ENCODE data around the gene HSD11B2.

HSD11B2 gene

DNA sequence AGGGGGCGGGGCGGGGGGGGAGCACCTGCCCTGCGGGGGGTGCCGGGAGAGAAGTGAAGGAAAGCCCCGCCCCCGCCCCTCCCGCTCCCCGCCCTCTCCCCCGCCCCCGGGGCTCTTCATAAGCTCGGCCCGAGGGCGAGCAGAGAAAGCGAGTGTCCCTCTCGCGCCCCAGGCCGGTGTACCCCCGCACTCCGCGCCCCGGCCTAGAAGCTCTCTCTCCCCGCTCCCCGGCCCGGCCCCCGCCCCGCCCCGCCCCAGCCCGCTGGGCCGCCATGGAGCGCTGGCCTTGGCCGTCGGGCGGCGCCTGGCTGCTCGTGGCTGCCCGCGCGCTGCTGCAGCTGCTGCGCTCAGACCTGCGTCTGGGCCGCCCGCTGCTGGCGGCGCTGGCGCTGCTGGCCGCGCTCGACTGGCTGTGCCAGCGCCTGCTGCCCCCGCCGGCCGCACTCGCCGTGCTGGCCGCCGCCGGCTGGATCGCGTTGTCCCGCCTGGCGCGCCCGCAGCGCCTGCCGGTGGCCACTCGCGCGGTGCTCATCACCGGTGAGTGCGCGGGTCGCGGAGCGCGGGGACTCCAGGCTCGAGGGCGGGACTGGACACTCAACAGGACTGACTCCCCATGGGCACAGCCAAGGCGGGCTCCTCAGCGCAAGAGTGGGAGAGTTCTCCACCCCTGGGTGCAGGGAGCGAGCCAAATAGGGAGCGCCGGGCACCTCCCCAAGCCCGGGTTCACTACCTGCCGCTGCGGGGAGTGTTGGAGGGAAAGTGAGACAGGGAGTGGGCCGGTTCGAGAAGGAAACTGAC lies at the start of gene HSD11B2:
Gene HSD11B2, plus strand, starts transcription at position 145 of the 798 bp plus-strand sequence. Its CDS starts 128 bp downstream, at position 273.
- peak; percentile 31 for DNase-seq

DNA sequence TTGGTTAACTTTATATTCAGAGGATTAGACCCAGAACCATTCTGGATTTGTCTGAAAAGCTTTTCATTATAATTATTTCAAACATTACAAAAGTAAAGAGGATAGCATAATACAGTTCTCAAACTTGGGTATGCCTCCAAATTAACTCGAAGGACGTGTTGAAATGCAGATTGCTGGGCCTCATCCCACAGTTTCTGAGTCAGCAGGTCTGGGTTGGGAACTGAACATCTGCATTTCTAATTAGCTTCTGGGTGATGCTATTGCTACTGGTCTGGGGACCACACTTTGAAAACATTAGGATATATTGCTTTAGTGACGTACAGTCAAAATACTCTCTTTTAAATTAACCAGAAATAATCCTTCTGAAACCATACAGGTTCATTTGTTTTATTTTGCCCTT lies 47.6 kb upstream of the HSD11B2 start:
- DNase-seq = no peak

DNA sequence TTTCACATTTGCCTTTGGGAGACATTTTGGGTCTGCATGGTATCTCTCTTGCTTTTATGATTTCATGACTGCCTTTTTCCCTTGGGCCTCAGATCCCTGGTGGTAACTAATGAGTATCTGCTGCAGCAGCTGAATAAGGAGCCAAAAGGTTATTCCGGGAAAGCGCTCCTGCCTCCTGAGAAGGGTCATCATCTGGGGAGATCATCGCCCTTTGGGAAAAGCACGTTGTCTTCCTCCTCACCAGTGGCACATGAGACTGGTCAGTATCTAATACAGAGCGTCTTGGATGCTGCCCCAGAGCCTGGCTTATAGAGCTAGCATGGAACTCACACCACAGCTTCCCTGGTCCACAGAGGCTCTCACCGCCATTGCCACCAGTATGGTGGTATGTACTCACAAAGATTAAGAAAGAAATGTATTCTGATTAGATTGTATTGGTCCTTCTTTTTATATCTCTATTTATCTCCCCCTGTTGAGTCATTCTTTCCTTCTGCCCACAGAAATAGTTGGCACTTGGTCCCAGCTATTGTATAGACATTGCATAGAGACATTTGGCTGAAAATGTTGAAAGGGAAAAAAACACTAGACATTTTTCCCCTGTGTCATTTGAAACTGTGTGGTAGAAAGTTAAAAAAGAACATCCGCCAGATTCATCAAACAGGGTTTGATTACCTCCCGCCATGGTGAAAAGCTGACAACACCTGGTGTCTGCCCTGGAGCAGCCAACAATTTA lies 46.0 kb upstream of the HSD11B2 start:
- peak; percentile 16 for DNase-seq

DNA sequence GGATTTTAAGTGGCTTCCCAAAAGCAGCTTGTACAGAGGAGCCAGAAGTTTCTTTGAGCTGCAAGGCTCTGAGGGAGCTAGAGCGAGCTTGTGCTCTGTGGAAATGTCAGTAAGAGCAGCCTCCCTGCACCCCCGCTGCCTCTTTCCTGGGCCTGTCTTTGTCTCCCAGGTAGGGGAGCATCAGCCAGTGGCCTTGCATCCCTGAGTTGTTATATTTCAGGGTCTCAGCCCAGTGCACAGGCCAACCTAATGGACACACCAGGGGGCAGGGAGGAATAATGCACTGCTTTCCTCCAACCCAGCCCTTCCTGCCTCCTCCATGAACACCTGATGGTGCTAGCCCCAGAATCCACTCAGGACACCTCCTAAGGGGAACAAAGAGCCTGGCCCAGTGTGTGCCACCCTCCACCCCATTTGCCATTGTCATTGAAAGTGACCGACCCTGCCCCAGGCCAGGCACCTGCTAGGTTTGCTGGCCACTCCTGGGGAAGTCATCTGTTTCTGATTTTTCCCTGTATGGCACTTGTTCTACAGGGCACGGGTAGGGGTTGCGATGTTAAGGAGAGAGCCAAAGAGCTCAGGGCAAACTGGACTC lies 44.0 kb upstream of the HSD11B2 start:
- no peak for DNase-seq

DNA sequence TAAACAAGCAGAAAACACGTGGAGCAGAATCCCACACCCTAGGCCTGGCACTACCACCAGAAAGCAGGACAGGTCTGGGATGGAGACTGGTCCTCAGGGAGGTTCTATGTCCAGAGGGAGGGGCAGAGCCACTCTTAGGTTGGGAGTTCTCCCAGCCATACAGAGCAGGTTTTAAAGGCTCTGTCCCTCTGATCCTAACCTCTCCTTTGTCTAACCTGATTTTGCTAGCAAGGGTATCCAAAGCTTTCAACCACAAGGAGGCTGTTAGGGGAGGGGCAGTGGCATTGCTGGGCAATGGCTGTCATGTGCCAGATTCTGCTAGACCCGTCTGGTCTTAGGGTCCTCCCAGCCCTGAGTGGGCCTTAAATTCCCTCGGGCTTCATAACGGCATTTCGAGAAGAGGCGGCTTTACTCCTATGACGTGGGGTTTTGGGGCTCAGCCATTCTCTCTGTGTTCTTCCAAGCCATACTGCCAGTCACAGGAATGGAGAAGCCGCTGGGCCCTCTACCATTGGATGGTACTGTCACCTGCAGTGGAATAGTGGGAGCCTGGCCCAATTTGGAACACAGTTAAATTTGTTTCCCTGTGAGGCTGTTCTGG lies 43.3 kb upstream of the HSD11B2 start:
- DNase-seq = no peak

DNA sequence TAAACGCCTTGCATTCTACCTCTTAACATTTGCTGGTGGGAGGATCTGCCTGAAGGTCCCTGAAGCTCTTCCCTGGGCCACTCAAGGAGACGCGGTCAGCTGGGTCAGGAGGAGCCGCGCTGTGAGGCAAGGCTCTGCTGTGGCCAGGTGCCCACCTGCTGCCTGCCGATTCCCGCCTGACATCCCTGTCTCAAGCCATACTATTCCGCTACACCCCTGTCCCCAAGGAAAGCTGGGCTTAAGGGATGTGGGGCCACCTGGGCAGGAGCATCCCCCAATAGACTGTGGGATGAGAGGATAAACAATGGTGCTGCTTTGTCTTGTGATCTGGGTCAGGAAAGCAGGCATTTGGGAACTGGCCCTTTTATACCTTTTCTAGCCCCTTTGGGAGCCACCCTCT lies 42.7 kb upstream of the HSD11B2 start:
- no peak for DNase-seq

DNA sequence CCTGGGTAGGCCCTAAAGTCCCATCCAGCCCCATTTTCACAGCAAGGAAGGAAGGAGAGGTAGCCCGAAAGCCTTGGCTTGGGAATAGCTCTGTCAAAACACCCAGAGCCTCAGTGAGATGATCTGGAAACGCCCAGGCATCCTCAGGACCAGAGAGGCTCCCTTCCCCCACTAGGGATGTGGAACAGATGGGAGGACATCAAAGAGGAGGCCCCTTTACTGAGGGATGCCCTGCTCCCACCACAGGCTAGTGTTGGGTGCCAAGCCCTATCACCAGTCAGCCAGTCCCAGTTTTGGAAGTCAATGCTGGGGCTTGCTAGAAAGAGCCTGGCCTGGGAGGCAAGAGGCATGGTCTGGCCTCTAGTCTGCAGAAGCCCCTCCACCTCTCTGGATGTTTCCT lies 42.3 kb upstream of the HSD11B2 start:
- no peak for DNase-seq

DNA sequence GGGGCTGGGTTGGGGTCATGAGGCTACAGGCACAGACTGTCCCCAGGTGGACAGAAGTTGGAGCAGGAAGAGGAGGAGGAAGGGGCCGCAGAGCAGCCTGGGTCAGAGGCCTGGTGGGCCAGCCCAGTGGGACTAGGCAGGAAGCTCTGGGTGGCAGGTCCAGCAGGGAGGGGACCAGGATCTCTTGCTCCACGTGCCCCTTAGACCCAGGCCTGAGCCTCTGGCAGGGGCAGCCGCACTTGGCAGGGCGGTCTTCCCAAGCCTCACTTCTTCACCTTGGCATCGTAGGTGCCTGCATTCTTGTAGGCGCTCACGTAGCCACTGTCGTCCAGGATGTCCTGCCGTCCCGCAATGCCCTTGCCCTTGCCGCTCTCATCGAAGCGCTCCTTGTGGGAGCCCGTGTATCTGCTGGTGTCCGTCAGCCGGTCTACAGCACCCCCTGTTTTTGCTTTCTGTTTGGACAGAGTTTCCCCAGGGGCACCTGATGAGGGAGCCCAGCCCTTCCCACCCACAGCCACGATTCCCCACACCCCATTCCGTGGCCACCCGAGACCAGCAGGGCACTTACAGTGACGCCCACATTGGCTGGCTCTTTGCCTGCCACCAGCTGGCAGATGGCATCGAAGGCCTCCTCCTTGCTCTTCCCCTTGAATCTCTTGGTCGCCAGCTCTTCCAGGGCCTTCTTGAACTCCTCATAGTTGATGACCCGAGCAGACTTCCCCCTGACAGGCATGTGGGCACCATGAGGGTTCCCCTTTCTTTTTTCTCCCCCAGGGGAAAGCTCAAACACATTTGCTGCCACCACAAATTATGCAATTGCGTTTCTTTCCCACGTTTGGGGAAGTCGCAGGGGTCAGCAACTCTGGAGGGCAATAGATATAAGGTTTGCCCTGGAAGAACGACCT lies 40.8 kb upstream of the HSD11B2 start:
- DNase-seq = no peak

DNA sequence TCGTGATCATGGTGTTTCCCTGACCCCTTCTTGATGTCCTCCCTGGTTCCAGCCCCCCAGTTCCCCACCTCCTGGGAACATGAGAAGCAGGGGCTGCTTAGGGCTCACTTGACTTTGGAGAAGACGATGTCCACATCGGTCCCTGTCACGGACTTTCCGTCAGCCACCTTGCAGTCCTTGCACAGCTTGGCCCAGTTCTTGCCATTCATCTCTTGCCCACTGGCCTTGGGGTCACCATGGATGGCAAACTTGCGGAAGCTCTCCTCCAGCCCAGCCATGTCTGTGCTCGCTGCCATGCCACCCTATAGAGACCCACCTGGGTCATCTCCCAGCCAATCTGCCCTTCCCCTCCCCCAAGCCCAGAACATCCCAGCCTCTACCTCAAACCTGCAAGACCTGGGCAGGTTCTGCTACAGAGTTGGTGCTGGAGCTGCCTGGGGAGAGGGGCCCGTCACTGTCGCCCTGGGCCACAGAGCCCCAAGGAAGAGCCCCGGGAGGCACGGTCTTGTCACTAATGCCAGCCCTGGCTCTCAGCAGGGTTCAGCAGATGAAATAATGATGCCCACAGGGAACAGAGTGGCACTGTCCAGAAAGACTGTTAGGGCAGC lies 40.0 kb upstream of the HSD11B2 start:
- no peak for DNase-seq

DNA sequence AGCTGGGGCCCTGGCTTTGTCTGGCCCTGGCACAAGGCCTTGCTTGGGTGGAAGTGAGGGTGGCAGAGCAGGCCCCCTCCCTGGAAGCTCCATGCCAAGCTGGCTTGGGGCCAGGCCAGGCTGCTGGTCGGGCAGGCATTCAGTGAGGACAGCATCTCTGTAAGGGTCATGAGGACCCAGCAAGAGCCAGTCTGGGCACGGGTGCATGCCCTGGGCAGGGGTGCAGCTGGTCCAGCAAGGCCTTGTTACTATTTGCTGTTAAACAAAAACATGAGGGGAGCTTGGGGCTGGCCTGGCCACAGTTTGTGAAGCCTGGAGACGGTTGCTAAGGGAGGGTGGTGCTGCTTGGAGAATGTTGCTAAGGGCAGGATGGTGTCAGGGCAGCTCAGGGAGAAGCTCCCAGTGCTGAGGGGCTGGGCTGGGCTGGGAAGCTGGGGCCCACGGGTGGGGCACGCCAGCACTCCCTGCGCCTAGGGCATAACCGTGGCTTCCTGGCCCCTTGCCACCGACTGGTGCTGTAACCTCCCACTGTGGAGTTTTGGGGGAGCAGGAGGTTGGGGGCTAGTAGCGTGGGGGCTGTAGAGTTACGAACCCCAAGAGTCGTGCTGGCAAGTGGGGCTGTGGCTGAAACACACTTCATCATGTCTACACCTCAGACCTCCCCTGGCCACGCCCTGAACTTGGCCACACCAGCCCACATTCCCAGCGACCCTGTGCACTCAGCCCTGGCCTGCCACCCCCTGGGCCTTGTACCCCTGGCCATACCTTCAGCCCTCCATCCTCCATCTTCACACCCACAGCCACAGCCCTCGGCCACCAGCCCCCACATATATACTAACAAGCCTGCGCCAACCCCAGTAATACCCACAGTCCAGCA lies 39.3 kb upstream of the HSD11B2 start:
- DNase-seq = no peak

DNA sequence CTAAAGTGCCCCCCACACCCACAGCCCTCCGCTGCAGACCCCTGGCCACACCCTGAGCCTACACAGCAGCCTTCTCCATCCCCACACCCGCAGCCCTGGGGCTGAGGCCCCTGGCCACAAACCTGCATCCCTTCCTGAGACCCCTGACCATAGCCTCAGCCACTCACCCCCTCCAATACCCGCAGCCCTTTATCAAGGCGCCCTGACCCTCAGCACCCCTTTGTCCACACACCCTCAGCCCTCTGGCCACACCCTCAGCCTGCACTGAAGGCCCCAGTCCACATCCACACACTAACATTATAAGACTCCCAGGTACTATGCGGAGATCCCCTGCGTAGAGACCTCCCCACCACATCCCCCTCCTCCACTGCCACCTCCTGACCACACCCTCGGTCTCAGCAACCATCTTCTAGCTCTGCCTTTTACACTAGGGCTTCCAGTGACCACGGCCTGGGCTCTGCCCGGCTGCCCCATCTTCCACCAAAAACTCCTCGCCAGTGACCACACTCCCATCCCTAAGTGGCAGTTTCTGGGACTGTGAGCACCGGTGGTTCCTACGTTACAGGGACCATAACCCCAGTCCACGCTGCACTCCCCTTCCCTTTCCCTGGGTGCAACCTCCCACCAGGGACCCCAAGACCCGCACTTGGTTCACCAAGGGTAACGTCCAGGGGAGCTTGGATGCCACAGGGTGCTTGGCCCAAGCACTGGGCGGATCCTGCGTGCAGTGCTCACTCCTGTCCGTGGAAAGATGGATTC lies 38.4 kb upstream of the HSD11B2 start:
- DNase-seq = no peak

DNA sequence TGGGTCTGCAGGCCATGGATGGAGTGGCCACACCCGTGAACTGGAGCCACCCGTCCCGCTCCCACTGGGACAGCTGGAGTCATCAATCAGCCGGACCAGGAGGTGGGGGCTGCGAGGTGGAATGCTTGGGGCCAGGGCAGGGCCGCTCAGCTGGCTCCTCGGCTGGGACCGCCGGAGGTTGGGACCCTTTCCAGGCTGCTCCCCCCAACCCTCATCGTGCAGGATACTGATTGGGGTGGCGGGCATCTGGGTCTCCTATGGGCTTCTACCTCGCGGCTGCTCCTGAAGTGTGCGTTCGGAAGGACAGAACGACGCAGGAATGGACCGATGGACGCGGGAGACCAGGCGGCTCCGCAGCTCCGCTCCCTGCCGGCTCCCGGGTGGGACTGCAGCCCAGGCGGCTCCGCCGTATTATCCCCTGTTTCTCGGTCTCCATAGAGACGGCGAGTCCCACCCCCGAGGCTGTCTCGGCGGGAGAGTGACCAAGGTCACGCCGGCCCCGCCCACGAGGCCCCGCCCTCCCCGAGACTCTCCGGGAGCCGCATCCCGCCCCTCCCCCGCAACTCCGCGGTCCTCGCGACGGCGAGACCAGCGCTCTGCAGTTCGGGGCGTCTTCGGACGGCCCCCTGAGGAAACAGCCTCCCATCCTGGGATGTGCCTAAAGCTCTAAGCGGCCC lies 37.7 kb upstream of the HSD11B2 start, which contains the start of gene TPPP3:
Gene TPPP3, minus strand, starts transcription at position 388 of the 677 bp plus-strand sequence. CDS start 2,387 bp downstream, outside the sequence.
- peak; percentile 78 for DNase-seq

DNA sequence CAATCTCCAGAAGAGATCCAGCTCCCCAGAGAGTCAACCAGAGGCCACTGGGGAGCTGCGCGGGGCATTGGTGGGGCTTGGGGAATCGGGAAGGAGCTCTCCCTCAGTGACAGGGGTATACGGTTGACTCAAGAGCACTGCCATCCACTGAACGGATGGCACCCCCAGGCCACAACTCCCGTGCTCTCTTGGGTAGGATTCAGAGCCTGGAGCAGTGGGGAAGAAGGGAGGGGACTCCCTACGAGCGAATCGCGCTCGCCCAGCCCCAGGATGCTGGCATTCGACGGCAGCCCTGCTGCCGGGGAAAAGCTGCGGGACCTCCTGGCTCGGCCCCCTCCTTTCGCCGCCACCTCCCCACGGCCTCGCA lies 37.1 kb upstream of the HSD11B2 start:
- no peak for DNase-seq

DNA sequence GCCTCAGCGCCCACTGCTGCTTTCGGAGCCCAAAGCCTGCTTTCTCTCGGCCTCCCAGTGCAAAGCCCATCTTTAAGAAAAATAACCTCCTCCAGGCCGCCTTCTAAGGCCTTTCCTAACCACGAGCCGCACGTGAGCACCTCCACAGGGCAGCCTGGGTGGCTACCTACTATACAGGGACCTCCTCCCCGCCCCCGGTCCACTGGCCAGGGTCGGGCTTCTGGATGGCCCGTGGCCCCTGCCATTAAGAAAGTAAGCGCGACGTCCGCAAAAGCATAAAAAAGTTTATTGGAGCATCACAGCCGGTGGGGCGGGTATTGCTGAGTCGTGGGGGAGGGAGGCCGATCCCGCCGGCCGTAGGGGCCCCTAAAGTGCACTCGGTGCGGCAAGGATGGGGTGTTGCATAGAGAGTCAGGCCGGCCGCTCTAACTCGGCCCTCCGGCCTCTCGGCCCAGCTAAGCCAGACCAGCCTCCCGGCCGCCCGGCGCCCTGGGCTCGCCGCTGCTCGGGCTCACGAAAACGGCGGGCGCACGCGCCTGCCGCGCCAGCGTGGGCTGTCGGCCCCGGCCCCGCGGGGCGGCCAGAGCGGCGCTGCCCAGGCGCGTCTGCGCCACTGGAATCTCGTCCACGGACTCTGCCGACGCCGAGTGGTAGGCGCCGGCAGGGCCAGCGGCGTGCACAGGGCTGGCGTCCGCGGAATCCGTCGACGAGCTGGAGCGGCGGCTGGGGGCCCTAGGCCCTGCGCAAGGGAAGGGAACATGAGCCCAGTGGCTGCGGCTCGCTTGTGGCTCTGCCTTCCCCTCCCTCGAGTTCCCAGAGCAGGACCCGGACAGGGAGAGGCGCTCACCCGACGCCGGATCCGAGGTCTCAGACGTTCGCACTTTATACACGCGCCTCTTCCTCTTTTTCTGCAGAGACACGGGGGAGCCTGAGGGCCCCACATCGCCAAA lies 36.5 kb upstream of the HSD11B2 start:
- DNase-seq = no peak

DNA sequence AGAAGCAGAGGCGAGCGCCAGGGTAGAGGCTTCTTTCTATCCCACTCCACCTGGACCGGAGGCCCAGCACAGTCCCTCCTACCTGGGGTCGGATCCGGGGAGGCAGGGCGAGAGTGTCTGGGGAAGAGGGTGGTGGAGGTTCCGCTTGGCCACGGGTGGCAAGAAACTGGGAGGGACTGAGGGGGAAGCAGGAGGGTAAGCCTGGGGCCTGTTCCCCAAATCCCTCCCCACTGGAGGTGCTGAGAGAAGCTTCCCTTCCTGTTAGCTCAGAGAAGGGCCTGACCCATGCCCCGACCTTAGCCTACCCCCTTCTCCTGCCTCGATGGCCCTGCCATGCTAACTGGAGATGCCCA lies 35.8 kb upstream of the HSD11B2 start:
- DNase-seq = no peak

DNA sequence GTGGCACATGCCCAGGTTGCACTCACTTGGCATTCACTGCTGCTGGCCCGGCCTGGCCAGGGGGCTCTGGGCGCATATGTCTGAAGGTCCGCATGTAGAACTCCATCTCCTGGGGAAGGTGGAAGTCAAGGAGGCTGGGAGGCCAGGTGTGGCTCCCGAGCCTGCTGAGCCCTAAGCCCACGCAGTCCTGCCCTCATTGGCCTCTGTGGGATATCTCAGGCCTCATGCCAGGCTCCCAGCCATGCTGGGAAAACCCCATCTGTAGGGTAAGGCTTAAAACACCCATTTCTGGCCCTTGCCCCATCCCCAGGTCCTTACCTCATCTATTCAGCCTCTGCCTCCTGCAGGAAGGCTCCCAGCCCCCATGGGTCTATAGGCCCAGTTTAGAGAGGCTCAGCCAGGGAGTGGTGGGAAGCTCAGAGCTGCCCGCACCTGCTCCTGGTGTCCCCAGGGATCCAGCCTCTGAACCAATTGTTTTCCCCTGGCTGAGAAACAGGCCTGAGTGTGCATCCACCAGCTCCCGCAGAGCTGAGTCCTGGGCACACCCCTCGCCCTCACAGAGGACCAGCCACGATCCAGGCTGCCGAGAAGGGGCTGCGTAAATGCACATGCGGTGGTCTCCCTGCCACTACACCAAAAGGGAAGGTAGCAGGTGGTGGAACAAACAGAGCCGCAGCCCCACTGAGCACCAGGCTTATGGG lies 35.3 kb upstream of the HSD11B2 start:
- no peak for DNase-seq

DNA sequence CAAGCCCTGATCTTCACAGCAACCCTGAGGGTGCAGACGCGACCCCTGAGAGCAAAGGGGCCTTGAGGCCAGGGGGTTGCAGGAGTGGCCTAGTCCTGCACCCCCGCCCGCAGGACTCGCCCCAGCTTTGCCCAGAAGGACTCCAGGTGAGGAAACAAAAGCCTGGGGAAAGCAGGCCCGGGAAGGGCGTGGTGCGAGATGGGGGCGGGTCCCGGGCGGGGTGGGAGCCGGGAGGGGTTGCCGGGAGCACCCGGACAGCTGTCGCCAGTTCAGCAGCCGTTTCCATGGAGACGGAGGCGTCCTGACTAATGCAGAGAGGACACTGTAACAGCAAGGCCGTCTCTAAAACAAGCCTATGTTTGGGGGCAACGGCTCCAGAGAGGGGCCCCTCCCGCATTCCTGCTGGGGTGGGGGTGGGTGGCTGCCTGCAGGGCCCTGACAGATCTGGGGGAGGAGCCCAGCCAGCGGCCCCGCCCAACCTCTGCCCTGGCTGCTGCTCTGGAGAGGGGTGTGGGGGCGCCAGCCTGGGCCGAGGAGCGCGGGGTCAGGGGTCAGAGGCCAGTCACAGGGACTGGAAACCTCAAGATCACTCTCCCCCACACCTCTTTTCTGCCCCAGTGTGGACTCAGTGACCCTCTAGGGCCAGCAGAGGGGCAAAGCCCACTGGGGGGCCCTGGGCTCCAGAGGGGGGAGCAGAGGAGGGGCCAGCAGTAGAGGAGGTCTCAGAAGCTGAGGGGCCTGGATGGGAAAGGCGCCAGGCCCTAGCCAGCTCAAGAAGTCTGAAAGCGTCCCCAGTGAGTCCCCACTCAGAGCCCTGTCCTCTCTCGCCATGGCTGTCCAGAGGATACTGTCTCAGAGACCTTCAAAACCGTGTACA lies 34.5 kb upstream of the HSD11B2 start:
- DNase-seq = peak; percentile 48
